HG02840 (cell line): ENCODE data around the gene TMEM182.

ENCODE experiments used
- ATAC-seq: cut with Tn5 transposase; IDR thresholded peaks from one replicate; pipeline ENCODE4 v1.9.1; 2021; ENCODE audit warnings: mild to moderate bottlenecking, moderate library complexity, moderate number of reproducible peaks; ENCODE audit not compliant: unreplicated experiment, low FRiP score

Gene TMEM182

DNA sequence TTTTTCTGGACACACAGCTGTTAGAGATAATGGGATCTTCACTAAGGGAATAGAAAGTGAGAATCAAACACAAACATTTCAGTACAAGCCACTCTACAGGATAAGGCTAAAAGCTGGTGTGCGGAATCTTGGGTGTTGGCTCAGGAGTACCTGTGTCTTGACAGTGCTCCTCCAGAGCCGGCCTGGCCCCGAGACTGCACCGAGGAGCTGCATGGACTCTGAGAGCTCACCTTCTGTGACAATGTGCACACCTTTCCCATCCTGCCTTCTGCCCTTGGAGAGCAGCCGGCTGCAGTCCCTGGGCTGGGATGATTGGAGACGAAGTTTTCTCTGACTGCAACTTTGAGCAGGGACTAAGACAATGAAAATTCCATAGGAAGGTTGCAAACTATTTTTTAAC lies 89.1 kb downstream of the TMEM182 start:
- no peak for ATAC-seq

DNA sequence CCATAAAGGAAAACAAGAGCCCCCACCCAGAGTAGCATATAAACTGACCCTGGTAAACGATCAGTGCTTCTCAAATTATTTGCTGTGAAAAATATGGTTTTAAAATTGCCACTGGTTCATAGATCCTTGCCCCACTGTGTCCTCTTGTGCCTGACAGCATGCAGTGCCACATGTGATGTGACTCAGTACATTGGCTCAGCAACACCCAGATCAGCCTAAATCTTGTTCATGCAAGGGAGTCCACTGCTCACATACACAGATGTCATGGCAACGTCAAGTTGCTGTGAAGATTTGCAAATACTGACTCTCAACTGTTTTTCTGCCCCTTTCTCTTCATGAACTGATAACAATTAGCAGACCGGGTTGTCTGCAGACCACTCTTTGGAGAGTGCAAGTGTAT lies 91.0 kb downstream of the TMEM182 start:
- no peak for ATAC-seq
